HG02870 (cell line): Measurements from ENCODE around the gene ATRN.
"Not testable (repeated sequence)": the region's sequence is repeated elsewhere in the genome, so short reads cannot be mapped to it uniquely, and the experiment has no call there.

ENCODE experiments used
- ATAC-seq: cut with Tn5 transposase; IDR thresholded peaks from one replicate; pipeline ENCODE4 v1.9.1; 2021; ENCODE audit warnings: mild to moderate bottlenecking, moderate library complexity; ENCODE audit not compliant: unreplicated experiment

The ATRN gene

GRCh38 chr20:3514012-3514642 lies 43.3 kb downstream of the ATRN start:
- ATAC-seq = no peak

- no peak for ATAC-seq
These were observed 44.8 kb downstream of the ATRN start for GRCh38 chr20:3515379-3516170.

GRCh38 chr20:3521852-3522740 lies 51.3 kb downstream of the ATRN start:
- ATAC-seq = no peak

GRCh38 chr20:3524696-3525095 lies 53.9 kb downstream of the ATRN start:
- not testable (repeated sequence) for ATAC-seq

GRCh38 chr20:3532089-3532615 lies 61.3 kb downstream of the ATRN start:
- no peak for ATAC-seq

- not testable (repeated sequence) for ATAC-seq
These were observed 66.9 kb downstream of the ATRN start for GRCh38 chr20:3537733-3538132.

- no peak for ATAC-seq
These were observed 68.7 kb downstream of the ATRN start for GRCh38 chr20:3539311-3540107.

- ATAC-seq = no peak
These were observed 71.3 kb downstream of the ATRN start for GRCh38 chr20:3541887-3542721.

- no peak for ATAC-seq
These were observed 73.2 kb downstream of the ATRN start for GRCh38 chr20:3543901-3544507.

GRCh38 chr20:3545401-3545925 lies 74.6 kb downstream of the ATRN start:
- no peak for ATAC-seq

- no peak for ATAC-seq
These were observed 77.1 kb downstream of the ATRN start for GRCh38 chr20:3547906-3548305.

GRCh38 chr20:3550837-3551236 lies 80.0 kb downstream of the ATRN start:
- no peak for ATAC-seq

- no peak for ATAC-seq
These were observed 81.0 kb downstream of the ATRN start for GRCh38 chr20:3551681-3552434.

- ATAC-seq = no peak
These were observed 82.8 kb downstream of the ATRN start for GRCh38 chr20:3553663-3554062.

GRCh38 chr20:3557237-3557785 lies 86.5 kb downstream of the ATRN start:
- no peak for ATAC-seq

- ATAC-seq = no peak
These were observed 88.4 kb downstream of the ATRN start for GRCh38 chr20:3559231-3559630.

- ATAC-seq = no peak
These were observed 88.8 kb downstream of the ATRN start for GRCh38 chr20:3559637-3560036.

- no peak for ATAC-seq
These were observed 89.3 kb downstream of the ATRN start for GRCh38 chr20:3560162-3560561.
